HG02943 (cell line): ENCODE measurements around the gene C5AR1.
"Not testable (repeated sequence)": the region's sequence is repeated elsewhere in the genome, so short reads cannot be mapped to it uniquely, and the experiment has no call there.

Source experiments
- ATAC-seq: cut with Tn5 transposase; IDR thresholded peaks from one replicate; pipeline ENCODE4 v1.9.1; 2021; ENCODE audit warnings: mild to moderate bottlenecking, low read depth, moderate library complexity; ENCODE audit not compliant: unreplicated experiment

C5AR1 gene

DNA sequence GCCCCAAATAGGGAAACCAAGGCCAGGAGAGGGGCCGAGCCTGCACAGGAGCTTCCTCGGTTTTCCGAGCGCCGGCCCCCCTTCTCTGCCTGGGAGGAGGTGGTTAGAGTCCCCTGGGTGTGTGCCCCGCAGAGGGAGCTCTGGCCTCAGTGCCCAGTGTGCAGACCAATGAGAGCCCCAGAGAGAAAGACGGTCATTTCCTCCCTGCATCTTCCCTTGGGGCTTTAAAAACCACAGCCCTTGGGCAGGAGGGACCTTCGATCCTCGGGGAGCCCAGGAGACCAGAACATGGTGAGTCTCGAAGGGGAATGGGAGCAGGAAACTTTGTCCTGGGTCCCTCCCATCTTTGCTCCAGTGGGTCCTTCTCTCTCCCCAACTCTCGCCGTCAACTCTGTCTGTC is at the start of gene C5AR1:
C5AR1 (plus strand) TSS at position 254 of the 400 bp plus-strand sequence; CDS start at position 289, 35 bp downstream.
- ATAC-seq = no peak

DNA sequence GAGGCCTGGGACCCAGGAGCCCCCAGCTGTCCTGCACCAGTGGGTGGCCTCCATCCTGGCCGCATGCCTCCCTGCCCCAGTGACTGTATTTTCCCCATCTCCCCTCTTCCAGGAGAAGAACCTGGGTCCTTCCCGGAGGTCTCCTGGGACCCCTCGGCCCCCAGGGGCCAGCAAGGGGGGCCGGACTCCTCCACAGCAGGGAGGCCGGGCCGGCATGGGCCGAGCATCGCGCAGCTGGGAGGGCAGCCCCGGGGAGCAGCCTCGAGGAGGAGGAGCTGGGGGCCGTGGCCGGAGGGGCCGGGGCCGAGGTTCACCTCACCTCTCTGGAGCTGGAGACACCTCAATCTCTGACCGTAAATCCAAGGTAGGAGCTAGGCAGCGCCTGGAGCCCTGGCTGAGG is 49.2 kb upstream of the C5AR1 start:
- ATAC-seq = no peak

DNA sequence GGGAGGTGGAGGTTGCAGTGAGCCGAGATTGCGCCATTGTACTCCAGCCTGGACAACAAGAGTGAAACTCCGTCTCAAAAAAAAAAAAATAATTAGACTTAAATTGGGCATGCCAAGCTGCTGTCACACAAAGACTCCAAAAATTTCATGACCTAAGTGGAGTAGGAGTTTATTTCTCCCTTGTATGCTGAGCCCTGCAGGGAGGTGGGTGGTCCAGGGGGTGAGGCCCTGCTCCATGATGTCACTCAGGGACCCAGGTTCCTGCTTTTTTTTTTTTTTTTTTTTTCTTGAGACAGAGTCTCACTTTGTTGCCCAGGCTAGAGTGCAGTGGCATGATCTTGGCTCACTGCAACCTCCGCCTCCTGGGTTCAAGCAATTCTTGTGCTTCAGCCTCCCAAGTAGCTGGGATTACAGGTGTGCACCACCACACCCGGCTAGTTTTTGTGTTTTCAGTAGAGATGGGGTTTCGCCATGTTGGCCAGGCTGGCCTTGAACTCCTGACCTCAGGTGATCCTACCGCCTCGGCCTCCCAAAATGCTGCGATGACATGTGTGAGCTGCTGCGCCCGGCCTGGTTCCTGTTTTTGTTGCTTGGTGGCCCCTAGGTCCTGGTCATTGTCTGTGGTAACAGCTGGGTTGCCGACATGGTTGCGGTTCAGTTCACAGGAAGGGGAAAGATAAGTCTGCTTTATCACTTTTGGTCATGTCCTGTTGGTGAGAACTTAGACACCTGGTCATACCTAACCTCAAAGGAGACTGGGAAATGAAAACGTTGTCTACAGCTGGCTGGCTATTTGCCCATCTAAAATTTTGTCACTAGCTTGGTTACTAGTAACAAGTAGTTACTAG is 47.5 kb upstream of the C5AR1 start:
- peak; percentile 56 for ATAC-seq

DNA sequence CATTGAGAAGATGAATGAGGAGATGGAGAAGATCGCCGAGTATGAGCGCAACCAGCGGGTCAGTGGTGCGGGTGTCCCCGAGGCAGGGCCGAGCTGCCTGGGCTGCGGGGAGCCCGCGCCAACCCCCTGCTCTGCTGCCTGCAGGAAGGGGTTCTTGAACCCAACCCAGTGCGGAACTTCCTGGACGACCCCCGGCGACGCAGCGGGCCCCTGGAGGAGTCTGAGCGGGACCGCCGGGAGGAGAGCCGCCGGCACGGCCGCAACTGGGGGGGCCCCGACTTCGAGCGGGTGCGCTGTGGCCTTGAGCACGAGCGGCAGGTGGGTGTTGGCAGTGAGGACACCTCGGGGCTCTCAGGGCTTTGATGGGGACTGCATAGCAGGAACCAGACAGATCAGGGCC is 45.0 kb upstream of the C5AR1 start:
- ATAC-seq = no peak

DNA sequence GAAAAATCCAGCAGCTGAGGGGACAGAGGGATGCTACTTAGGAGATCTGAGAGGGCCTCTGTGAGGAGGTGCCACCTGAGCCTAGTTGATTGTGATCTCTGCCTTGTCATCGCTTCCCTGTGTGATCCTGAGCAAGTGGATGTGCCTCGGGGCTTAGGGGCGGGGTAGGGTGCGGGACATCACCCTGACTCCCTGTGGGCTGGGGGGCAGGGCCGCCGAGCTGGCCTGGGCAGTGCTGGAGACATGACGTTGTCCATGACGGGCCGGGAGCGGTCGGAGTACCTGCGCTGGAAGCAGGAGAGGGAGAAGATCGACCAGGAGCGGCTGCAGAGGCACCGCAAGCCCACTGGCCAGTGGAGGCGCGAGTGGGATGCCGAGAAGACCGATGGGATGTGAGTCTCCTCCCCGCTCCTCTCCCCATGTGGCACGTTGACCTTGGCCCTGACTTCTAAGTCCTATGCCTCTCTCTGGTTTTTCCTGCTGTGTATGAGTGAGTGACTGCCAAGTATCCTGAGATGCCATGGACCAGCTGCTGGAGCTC is 43.2 kb upstream of the C5AR1 start:
- ATAC-seq = no peak

DNA sequence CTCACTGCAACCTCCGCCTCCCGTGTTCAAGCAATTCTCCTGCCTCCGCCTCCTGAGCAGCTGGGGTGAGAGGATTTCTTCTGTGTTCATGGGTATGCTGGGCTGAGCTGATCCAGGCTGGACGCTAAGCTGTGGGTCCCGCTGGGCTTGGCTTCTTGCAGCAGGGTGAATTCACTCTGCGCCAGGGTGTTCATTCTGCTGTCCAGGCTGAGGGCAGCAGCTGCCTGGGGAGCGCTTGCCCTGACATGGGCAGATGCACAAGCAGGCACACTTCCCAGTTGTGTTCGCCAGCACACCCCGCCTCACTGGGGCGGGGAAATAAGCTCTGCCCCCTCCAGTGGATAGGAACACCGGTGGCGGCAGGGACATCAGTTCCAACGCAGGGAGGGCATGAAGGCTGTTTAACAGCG is 42.3 kb upstream of the C5AR1 start:
- ATAC-seq = no peak

DNA sequence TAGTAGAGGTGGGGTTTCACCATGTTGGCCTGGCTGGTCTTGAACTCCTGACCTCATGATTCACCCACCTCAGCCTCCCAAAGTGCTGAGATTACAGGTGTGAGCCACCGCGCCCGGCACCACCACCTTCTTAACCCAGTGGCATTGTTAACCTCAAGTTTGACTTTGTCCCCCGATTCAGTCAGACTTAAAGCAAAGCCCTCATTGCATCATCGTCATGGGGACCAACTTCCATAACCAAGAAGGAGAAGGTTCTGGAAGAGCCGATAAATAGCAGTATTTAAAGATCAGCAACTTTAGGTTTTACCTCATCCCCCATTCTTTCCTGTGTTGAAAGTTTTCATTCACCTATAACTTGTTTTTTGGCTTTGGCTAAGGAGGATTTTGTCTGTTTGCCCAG is 41.6 kb upstream of the C5AR1 start:
- no peak for ATAC-seq

DNA sequence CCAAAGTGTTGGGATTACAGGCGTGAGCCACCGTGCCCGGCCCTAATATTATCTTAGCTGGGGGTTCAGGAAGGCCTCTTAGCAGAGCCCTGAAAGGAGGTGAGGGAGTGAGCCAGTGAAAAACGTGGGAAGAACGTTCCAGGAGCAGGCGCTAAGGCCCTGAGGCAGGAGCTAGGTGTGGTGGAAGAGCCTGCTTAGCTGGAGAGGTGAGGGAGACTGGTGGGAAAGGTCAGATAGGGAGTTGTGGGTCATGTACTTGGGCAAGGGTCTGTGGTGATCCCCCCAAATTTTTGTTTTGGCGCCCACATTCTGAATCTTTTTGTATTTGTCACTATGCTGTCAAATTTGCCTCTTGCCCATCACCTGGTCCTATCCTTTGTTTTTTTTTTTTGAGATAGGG is 40.1 kb upstream of the C5AR1 start:
- ATAC-seq = no peak

DNA sequence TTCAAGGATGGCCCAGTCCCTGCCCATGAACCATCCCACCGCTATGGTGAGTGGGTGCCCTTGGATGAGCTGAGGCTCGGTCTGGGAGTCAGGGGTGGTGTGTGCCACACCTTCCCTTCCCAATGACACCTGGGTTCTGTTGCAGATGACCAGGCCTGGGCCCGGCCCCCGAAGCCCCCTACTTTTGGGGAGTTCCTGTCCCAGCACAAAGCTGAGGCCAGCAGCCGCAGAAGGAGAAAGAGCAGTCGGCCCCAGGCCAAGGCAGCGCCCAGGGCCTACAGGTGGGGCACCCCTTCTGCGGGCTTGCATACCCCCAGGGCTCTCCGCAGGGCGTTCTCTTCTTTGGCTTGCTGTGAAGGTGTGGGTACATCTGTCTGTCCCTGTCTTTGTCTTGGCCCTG is 39.3 kb upstream of the C5AR1 start:
- ATAC-seq = no peak

DNA sequence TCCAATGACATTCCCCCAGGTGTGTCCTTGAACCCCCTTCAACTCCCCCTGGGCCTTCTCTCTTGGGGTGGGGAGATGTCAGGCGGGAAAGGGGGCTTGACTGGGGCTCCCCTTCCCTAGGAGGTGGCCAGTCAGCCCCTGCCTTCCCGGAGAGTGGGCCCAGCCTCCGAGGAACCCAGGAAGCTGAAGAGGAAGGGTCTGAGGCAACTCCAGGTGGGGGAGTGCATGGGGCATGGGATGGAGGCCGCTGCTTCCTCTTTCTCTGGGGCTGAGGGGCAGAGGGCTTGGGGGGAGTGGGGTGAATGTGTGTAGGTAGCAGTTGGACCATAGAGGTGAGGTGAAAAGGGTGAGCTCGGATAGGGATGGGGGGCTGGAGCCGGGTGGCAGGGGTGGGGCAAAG is 37.7 kb upstream of the C5AR1 start:
- no peak for ATAC-seq

DNA sequence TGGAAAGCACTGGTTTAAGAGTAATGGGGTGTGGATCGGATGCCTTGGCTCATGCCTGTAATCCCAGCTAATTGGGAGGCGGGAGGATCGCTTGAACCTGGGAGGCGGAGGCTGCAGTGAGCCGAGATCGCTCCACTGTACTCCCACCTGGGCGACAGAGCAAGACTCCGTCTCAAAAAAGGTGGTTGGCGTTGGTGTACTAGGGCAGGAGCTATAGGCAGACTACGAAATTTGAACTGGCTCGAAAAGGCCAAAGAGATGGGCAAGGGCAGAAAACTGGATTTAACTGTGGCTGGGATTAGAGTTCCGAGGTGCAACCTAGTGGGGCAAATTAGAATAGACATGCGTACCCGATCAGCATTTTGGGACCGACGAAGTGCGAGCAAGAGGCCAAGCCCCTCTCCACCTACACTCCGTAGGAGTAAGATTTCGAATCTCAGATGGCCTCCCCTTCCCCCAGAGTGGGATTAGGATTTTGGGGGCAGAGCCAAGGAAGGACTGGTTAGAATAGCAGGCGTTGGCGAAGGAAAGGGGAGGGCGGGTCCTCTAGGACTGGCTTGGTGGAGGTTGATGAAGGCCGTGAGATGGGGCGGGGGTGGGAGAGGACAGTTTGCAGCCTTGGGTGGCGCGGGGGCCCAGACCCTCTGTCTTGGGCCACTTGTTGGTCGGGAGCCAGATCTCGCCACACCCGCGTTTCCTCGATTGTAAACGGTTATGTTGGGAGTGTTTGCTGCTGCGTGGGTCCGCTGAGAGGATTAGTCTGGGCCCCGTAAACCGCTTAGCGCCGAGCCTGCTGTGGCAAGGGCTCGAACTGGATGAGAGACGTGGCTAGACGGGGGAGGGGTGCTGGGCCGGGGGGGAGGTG is 37.0 kb upstream of the C5AR1 start:
- no peak for ATAC-seq

DNA sequence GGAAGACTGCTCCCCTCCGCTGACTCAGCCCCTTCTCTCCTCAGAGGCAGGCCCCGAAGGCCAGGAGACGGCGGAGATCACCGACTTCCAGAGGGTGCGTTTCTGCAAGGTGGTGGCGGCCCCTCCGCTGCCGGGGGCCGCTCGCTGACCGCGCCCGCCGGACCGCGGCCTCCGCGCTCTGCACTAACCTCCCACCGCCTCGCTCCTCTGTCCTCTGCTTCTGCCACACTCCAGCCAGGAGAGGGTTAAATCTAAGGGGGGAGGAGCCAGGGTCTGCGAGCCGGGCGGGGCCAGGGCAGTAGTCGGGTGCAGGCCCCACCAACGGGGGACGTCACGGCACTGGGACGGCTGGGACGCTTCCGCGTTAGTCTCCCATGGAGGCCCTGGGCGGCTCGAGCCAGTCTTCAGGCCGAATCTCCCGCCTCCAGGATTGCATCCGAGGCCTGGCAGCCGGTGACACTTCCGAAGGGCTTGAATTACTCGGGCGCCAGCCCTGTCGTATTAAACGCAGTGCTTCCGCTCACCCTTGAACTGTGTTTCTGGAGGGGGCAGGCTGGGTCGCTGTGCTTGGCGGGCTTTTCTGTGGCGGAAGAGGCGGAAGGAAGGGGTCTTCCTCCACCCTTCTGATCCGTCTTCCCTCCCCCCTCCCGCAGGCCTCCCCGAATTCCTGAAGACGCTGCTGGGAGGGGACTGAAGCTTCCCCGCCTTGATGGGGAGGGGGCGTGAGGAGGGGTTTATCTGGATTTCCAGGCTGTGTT is 36.2 kb upstream of the C5AR1 start:
- ATAC-seq = peak; percentile 52

DNA sequence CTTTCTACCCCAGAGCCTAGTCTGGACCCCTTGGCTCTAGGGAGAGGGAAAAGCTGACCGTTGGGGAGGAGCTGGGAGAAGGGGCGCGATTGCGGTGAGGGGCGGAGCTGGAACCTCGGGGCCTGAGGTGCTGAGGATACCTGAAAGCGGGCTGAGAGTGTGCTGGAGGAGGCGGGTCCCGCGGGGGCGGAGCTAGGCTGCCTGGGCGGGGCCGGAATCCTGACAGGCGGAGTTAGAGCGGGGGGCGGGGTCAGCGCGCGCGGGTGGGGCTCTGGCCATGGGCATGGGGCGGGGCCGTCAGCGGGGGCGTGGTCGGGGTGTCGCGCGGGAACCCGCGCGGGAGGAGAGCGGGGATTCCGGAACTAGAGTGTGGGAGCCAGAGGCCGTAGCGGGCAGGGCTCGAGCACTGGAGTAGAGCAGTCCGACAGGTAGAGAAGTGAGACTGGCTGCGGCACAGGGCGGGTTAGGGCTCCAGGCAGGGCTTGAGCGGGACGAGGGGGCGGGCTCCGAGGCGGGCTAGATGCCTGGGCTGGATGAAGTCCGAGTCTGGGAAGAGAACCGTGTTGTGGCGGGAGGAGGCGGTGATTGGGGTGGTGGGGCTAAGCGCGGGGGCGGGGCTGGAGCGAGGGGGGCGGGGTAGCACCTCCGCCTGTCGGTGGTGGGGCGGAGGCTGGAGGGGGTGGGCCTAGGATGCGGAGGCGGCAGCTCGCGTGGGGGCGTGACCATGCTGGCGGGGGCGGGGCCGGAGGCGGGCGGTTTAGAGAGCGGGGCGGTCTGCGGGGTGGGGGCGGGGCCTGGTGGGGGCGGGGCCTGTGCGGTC is 35.4 kb upstream of the C5AR1 start, which contains the start of gene INAFM1:
INAFM1 (plus strand) TSS at position 815 of the 820 bp plus-strand sequence. CDS start 35 bp downstream, outside the sequence.
- peak; percentile 45 for ATAC-seq

DNA sequence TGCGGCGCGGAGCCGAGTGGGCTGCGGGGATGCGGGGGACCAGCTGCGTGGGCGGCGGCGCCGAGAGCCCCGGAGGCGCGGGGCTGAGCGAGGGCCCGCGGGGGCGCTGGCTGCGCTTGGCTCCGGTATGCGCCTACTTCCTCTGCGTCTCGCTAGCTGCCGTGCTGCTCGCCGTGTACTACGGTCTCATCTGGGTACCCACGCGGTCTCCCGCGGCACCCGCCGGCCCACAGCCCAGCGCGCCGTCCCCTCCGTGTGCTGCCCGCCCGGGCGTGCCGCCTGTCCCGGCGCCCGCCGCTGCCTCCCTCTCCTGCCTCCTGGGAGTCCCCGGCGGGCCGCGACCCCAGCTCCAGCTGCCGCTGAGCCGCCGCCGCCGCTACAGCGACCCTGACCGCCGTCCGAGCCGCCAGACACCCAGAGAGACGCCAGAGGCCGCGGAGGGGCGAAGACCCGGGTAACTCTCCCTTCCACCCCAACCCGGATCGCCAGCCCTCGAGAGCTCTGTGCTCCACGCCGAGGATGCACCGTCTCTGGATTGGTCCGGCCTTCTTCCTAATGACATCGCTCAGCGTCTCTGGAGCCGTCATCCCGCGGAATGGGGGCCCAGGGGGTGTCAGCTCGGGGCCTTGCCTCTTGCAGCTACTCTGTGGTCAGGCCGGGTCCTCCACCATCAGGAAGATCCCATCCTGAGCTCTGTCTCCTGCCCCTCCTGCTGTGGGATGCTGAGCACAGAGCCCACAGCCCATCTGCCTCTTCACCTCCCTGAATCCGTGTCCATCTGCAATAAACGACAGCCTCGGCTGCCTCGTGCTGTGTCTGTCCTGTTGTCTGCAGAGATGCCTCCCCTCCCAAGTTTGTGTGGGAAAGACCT is 34.5 kb upstream of the C5AR1 start:
- peak; percentile 21 for ATAC-seq

DNA sequence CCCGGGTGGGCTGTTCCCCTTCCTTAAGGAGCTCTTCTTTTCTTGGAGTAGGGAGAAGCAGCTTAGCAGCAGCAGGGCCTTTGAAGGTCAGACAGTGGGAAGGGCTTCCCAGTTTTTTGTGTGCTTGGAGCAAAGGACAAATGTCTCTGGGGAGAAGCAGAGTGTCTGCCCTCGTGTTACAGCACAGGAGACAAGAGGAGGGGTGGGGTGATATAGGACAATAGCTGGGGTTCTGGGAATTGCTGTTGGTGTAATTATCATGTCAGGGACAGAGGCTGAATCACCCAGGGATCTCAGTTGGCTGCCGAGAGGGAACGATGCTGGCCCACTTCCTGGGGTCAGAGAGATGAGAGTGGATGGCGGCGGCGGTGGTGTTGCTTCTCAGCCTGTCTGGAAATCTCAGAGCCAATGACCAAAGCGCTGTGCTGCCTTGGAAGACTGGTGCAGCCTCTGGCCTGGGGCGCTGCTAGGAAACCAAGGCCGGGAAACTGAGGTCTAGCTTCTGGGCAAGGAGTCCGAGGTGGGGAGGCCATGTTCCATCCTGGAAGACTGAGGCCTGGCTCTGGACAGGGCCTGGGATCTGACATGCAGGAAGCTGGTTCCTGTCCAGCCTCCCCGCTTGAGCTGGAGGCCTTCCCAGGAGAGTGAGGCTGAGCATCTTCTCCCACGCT is 33.7 kb upstream of the C5AR1 start:
- no peak for ATAC-seq

DNA sequence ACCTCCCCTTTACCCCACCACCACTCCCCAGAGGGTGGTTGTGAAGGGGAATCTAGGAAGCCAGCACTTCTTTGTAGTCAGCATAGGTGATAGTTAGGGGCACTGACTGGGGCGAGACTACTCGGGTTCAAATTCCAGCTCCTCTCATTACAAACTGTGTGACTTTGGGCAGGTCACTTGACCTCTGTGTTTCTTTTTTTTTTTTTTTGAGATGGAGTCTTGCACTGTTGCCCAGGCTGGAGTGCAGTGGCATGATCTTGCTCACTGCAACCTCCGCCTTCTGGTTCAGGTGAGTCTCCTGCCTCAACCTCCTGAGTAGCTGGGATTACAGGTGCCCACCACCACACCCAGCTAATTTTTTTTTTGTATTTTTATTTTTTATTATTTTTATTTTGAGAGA is 33.1 kb upstream of the C5AR1 start:
- ATAC-seq = not testable (repeated sequence)

DNA sequence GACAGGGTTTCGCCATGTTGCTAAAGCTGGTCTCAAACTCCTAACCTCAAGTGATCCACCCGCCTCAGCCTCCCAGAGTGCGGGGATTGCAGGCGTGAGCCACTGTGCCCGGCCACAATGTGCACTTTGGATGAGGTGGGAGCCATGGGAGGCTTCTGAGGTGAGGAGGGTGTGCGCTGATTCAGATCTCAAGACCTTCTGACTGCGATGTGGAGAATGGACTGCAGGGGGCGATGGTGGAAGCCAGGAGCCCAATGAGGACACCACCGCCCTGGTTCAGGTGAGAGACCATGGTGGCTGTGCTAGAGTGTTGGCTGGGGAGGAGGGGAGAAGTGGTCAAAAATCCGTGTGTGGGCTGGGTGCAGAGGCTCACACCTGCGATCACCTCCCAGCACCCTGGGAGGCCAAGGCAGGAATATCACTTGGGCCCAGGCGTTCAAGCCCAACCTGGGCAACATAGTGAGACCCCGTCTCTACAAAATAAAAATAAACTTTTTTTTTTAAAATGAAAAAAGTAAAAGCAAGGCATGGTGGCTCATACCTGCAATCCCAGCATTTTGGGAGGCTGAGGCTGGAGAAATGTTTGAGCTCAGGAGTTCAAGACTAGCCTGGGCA is 29.4 kb upstream of the C5AR1 start:
- no peak for ATAC-seq
